GM18909 (cell line): ENCODE data around the gene COL23A1.
"Not testable (repeated sequence)": the region's sequence is repeated elsewhere in the genome, so short reads cannot be mapped to it uniquely, and the experiment has no call there.

Source experiments
- ATAC-seq: cut with Tn5 transposase; IDR thresholded peaks from one replicate; pipeline ENCODE4 v1.9.1; 2021; ENCODE audit warnings: mild to moderate bottlenecking; ENCODE audit not compliant: unreplicated experiment, poor library complexity

Gene COL23A1

GRCh38 chr5:178240766-178241165 lies 349.4 kb downstream of the COL23A1 start:
- ATAC-seq, result no peak

GRCh38 chr5:178240341-178240741 lies 349.9 kb downstream of the COL23A1 start:
- ATAC-seq, result no peak

- ATAC-seq, result not testable (repeated sequence)
Observed at GRCh38 chr5:178239626-178240301, 350.4 kb downstream of the COL23A1 start.

- peak; percentile 33 for ATAC-seq
Observed at GRCh38 chr5:178238711-178239592, 351.2 kb downstream of the COL23A1 start.

- no peak for ATAC-seq
Observed at GRCh38 chr5:178238313-178238635, 351.9 kb downstream of the COL23A1 start.

GRCh38 chr5:178237431-178238312 lies 352.5 kb downstream of the COL23A1 start:
- no peak for ATAC-seq

- ATAC-seq, result no peak
Observed at GRCh38 chr5:178236679-178237078, 353.5 kb downstream of the COL23A1 start.

GRCh38 chr5:178236126-178236525 lies 354.1 kb downstream of the COL23A1 start:
- no peak for ATAC-seq

- no peak for ATAC-seq
Observed at GRCh38 chr5:178235588-178235974, 354.6 kb downstream of the COL23A1 start.

- ATAC-seq, result no peak
Observed at GRCh38 chr5:178234750-178235587, 355.2 kb downstream of the COL23A1 start.

- ATAC-seq, result no peak
Observed at GRCh38 chr5:178234121-178234749, 356.0 kb downstream of the COL23A1 start.

- ATAC-seq, result no peak
Observed at GRCh38 chr5:178232920-178233429, 357.2 kb downstream of the COL23A1 start.

- peak; percentile 69 for ATAC-seq
Observed at GRCh38 chr5:178232124-178232919, 357.9 kb downstream of the COL23A1 start, which contains the start of gene PHYKPL. TSS of gene PHYKPL (minus strand) at chr5:178232802. CDS start at chr5:178232550, 252 bp downstream.

- no peak for ATAC-seq
Observed at GRCh38 chr5:178231539-178232123, 358.6 kb downstream of the COL23A1 start.

GRCh38 chr5:178230879-178231538 lies 359.2 kb downstream of the COL23A1 start:
- no peak for ATAC-seq

- ATAC-seq, result no peak
Observed at GRCh38 chr5:178229861-178230260, 360.3 kb downstream of the COL23A1 start.

GRCh38 chr5:178229111-178229510 lies 361.1 kb downstream of the COL23A1 start:
- not testable (repeated sequence) for ATAC-seq
